ENCODE results near the gene ADGB.

The ADGB gene

DNA sequence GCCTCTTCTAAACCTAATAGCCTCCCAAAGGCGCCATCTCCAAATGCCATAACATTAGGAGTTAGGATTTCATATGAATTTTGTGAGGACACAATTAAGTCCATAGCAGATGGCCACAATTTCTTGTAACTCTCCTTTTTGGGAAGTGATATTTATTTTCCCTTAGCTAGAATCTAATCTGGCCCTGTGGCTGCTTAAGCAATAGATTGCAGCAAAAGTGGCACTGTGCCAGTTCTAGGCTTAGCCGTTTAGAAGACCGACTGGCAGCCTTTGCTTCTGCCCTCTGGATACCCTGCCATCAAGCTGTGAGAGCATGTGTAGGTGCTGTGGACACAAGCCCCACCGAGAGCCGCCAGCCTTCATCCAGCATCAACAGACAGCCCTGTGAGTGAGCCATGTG, 15.9 kb upstream of the ADGB start:
- Histone ChIP-seq H2AFZ (ENCODE audit: low read length) (no peak overlapping the region), H3K4me3 (ENCODE audit: low read length) (no peak overlapping the region), H3K79me2 (ENCODE audit: low read length) (no peaks in the 10 kb centered on the region), H3K9me2 (replicated peaks; ENCODE audit: insufficient read depth, low read length) (no peaks in the 10 kb centered on the region), H3K9me3 (replicated peaks; ENCODE audit: insufficient read depth, low read length) (no peaks in the 10 kb centered on the region), H3F3A (ENCODE audit: insufficient read depth, low read length) (no peaks in the 10 kb centered on the region), H3K9ac (ENCODE audit: low read length) (no peak overlapping the region), H3K4me1 (ENCODE audit: low read length) (peaks cover 13% of the 10 kb centered on the region), H3K27me3 (replicated peaks; ENCODE audit: insufficient read depth, low read length) (no peaks in the 10 kb centered on the region), H3K36me3 (replicated peaks; ENCODE audit: insufficient read depth, low read length) (no peaks in the 10 kb centered on the region), H3K4me2 (ENCODE audit: low read depth, low read length) (no peak overlapping the region), H3K27ac (ENCODE audit: low read length) (no peak overlapping the region), H4K20me1 (ENCODE audit: insufficient read depth, low read length) (no peaks in the 10 kb centered on the region)
- DNase-seq = no peak
- TF ChIP-seq EZH2phosphoT487 (IDR thresholded peaks at IDR 0.05; ENCODE audit: low read length) = no peak
- no peak for TF ChIP-seq EZH2 (optimal IDR thresholded peaks at IDR 0.05; ENCODE audit: low read depth, low read length)
- TF ChIP-seq, protein P1, sequence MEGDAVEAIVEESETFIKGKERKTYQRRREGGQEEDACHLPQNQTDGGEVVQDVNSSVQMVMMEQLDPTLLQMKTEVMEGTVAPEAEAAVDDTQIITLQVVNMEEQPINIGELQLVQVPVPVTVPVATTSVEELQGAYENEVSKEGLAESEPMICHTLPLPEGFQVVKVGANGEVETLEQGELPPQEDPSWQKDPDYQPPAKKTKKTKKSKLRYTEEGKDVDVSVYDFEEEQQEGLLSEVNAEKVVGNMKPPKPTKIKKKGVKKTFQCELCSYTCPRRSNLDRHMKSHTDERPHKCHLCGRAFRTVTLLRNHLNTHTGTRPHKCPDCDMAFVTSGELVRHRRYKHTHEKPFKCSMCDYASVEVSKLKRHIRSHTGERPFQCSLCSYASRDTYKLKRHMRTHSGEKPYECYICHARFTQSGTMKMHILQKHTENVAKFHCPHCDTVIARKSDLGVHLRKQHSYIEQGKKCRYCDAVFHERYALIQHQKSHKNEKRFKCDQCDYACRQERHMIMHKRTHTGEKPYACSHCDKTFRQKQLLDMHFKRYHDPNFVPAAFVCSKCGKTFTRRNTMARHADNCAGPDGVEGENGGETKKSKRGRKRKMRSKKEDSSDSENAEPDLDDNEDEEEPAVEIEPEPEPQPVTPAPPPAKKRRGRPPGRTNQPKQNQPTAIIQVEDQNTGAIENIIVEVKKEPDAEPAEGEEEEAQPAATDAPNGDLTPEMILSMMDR (IDR thresholded peaks at IDR 0.05; ENCODE audit: low read length) = no peak

DNA sequence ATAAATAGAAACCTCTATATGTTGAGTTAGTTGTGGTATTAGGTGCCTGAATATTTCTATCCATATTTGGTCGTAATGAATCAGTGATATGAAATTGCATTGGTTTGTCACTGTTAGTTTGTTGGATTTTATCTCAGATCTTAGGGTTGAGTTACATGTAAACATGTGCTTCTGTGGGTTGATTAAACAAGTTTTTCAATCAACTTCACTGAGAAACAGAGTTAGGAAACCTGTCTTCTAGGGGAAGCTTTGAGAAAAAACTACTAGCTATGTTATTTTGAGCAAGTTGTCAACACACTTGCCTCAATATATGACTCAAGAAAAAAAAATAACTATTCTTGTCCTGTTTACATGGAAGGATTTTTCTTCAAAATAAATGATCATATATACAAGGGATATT, 14.8 kb upstream of the ADGB start:
- H3K36me3 ChIP-seq (replicated peaks; ENCODE audit: insufficient read depth, low read length) = no peaks in the 10 kb centered on the region

DNA sequence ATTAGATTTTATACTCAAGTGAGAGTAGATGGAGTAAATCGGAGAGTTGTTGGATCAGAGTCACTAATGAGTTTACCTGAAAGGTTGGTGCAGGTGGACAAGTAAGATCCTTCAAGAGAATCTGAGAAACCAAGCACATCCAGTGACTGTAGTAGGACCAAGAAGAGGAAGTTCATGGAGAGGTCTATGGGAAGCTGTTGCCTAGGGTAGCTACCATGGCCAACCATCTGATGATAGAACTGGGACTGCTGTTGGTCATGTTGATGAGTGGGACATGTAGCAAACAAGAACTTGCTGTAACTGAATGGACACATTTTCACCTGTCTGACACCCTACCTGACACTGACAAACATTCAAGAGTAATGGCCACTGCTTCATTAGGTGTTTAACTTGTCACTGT, 11.3 kb upstream of the ADGB start:
- H3K27ac ChIP-seq (ENCODE audit: low read length) = peak overlapping the region; percentile 31; the same call in 1 of the 2 replicates
- no peaks in the 10 kb centered on the region for H3K9me2 ChIP-seq (replicated peaks; ENCODE audit: insufficient read depth, low read length)
- H3K9ac ChIP-seq (ENCODE audit: low read length) = no peak overlapping the region
- H3K27me3 ChIP-seq (replicated peaks; ENCODE audit: insufficient read depth, low read length) = no peaks in the 10 kb centered on the region
- peak overlapping the region; percentile 9; the same call in 1 of the 2 replicates for H3K4me2 ChIP-seq (ENCODE audit: low read depth, low read length)
- no peaks in the 10 kb centered on the region for H3K9me3 ChIP-seq (replicated peaks; ENCODE audit: insufficient read depth, low read length)
- no peak overlapping the region for H3K4me3 ChIP-seq (ENCODE audit: low read length)
- no peak for DNase-seq
- H3F3A ChIP-seq (ENCODE audit: insufficient read depth, low read length) = no peaks in the 10 kb centered on the region
- H4K20me1 ChIP-seq (ENCODE audit: insufficient read depth, low read length) = no peaks in the 10 kb centered on the region
- H3K4me1 ChIP-seq (ENCODE audit: low read length) = peaks cover 19% of the 10 kb centered on the region
- H3K36me3 ChIP-seq (replicated peaks; ENCODE audit: insufficient read depth, low read length) = no peaks in the 10 kb centered on the region
- no peak overlapping the region for H2AFZ ChIP-seq (ENCODE audit: low read length)
- no peaks in the 10 kb centered on the region for H3K79me2 ChIP-seq (ENCODE audit: low read length)
- TF ChIP-seq EZH2 (optimal IDR thresholded peaks at IDR 0.05; ENCODE audit: low read depth, low read length) = no peak
- no peak for TF ChIP-seq EZH2phosphoT487 (IDR thresholded peaks at IDR 0.05; ENCODE audit: low read length)
- TF ChIP-seq, protein P1 (IDR thresholded peaks at IDR 0.05; ENCODE audit: low read length) = no peak

More for the DNA sequence above, 14.8 kb upstream of the ADGB start:
- no peak overlapping the region for H3K4me2 ChIP-seq (ENCODE audit: low read depth, low read length)
- no peak overlapping the region for H3K9ac ChIP-seq (ENCODE audit: low read length)
- no peaks in the 10 kb centered on the region for H3K9me3 ChIP-seq (replicated peaks; ENCODE audit: insufficient read depth, low read length)
- H3K4me1 ChIP-seq (ENCODE audit: low read length) = peaks cover 19% of the 10 kb centered on the region
- no peak for DNase-seq
- no peak overlapping the region for H2AFZ ChIP-seq (ENCODE audit: low read length)
- no peaks in the 10 kb centered on the region for H3K79me2 ChIP-seq (ENCODE audit: low read length)
- H3F3A ChIP-seq (ENCODE audit: insufficient read depth, low read length) = no peaks in the 10 kb centered on the region
- H3K27ac ChIP-seq (ENCODE audit: low read length) = no peak overlapping the region
- H3K4me3 ChIP-seq (ENCODE audit: low read length) = no peak overlapping the region
- no peaks in the 10 kb centered on the region for H3K9me2 ChIP-seq (replicated peaks; ENCODE audit: insufficient read depth, low read length)
- no peaks in the 10 kb centered on the region for H3K27me3 ChIP-seq (replicated peaks; ENCODE audit: insufficient read depth, low read length)
- no peaks in the 10 kb centered on the region for H4K20me1 ChIP-seq (ENCODE audit: insufficient read depth, low read length)
- TF ChIP-seq EZH2 (optimal IDR thresholded peaks at IDR 0.05; ENCODE audit: low read depth, low read length) (no peak), EZH2phosphoT487 (IDR thresholded peaks at IDR 0.05; ENCODE audit: low read length) (no peak)

DNA sequence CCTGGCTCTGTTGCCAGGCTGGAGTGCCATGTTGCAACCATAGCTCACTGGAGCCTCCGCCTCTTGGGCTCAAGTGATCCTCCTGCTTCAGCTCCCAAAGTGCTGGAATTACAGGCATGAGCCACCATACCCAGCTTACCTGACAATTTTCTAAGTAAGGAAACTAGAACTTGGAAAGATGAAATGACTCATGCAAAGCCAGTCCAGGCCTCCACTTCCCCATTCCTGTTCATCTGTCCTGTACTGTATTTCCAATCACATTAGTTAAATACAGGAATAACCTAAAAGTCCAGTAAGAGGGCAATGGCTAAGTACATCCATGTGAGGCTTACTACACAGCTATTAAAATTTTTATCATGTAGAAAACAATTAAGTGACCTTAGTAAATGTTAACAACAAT, 8.3 kb upstream of the ADGB start:
- Histone ChIP-seq H3K9me3 (replicated peaks; ENCODE audit: insufficient read depth, low read length) (no peaks in the 10 kb centered on the region), H3K4me2 (ENCODE audit: low read depth, low read length) (no peak overlapping the region), H4K20me1 (ENCODE audit: insufficient read depth, low read length) (no peaks in the 10 kb centered on the region), H3K4me3 (ENCODE audit: low read length) (no peak overlapping the region), H3F3A (ENCODE audit: insufficient read depth, low read length) (no peaks in the 10 kb centered on the region), H3K79me2 (ENCODE audit: low read length) (no peaks in the 10 kb centered on the region), H3K9ac (ENCODE audit: low read length) (no peak overlapping the region), H2AFZ (ENCODE audit: low read length) (no peak overlapping the region), H3K9me2 (replicated peaks; ENCODE audit: insufficient read depth, low read length) (no peaks in the 10 kb centered on the region), H3K27ac (ENCODE audit: low read length) (no peak overlapping the region), H3K27me3 (replicated peaks; ENCODE audit: insufficient read depth, low read length) (no peaks in the 10 kb centered on the region), H3K36me3 (replicated peaks; ENCODE audit: insufficient read depth, low read length) (no peaks in the 10 kb centered on the region), H3K4me1 (ENCODE audit: low read length) (peaks cover 19% of the 10 kb centered on the region)
- no peak for DNase-seq
- TF ChIP-seq EZH2 (optimal IDR thresholded peaks at IDR 0.05; ENCODE audit: low read depth, low read length) = no peak
- TF ChIP-seq EZH2phosphoT487 (IDR thresholded peaks at IDR 0.05; ENCODE audit: low read length) = no peak
- TF ChIP-seq, protein P1 (IDR thresholded peaks at IDR 0.05; ENCODE audit: low read length) = no peak

Measured in MM.1S (cell line).